ENCODE results near the gene MYZAP. TPM values are rescaled to one million over a fixed set of nuclear protein-coding genes. Genes with fewer than 3 reads are reported as not detected.

The MYZAP gene
- total RNA-seq, 1 donor from 2014 or later = 2.6 TPM

DNA sequence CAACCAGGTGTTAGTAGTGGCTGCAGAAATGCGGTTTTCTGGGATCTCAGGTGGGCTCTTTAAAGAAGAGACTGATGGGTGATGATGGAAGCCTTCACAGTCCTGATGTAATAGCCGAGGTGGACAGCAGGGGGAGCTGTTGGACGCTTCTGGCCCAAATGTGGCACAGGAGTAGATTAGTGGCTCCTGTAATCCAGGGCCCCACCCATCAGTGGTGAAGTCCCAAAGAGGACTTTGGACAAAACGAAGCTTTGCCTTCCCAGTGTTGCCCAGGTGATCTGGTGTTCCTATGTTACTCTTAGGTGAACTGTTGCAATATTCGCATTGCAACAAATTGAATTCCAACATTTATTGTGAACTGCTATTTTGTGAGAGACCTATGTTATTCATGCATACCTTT is 31.8 kb upstream of the MYZAP start:
- H3K9ac ChIP-seq (ENCODE audit: low read depth in 1 of 3, low read length in 3 of 3) = no peak overlapping the region
- no peak overlapping the region for H3K27ac ChIP-seq (ENCODE audit: low read depth, low read length)
- H3K9me3 ChIP-seq (ENCODE audit: control insufficient read depth in 3 of 3, low read length in 3 of 3) = no peaks in the 10 kb centered on the region
- peaks cover 5 to 6% (median 6%) of the 10 kb centered on the region in 3 donors for H3K4me1 ChIP-seq (ENCODE audit: control insufficient read depth in 3 of 3, insufficient read depth in 3 of 3, low read length in 3 of 3)
- no peak overlapping the region for H3K4me3 ChIP-seq (ENCODE audit: low read length in 3 of 3)
- H3K36me3 ChIP-seq (ENCODE audit: control insufficient read depth in 3 of 3, insufficient read depth in 3 of 3, low read length in 3 of 3) = no peaks in the 10 kb centered on the region
- H3K27me3 ChIP-seq (ENCODE audit: control insufficient read depth in 3 of 3, insufficient read depth in 3 of 3, low read length in 3 of 3) = peaks cover 0 to 4% (median 0%) of the 10 kb centered on the region in 3 donors

DNA sequence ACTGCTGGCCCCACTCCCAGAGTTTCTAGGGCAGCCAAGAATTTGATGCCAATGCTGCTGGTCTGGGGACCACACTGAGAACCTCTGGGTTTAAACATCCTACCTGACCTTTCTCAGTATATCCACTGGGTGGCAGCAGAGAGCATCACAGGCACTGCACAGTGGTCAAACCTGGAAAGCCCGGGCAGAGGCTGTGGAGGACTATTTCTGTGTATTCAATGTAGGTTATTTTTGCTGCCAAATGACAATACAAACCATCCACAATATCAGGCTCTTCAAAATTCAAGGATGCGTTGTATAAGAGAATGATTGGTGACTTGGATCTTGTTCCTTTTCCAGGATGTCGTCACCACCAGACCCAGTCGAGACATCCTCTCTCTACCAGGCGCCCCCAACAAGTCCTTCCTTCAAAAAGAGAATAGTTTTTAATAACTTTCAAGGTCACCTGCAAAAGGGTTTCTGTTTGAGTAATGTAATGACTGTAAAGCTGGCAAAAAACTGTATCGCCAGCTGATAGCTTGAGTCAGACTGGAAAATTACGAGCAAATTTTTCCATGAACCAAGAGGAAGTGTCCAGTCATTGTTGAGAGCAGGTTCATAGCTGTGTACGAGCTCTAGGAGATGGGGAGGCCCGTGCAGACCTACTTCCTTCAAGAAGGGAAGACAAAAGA is 30.5 kb upstream of the MYZAP start:
- Histone ChIP-seq H3K27ac (ENCODE audit: low read depth, low read length) (no peak overlapping the region), H3K9me3 (ENCODE audit: control insufficient read depth in 3 of 3, low read length in 3 of 3) (no peaks in the 10 kb centered on the region), H3K36me3 (ENCODE audit: control insufficient read depth in 3 of 3, insufficient read depth in 3 of 3, low read length in 3 of 3) (no peaks in the 10 kb centered on the region), H3K4me1 (ENCODE audit: control insufficient read depth in 3 of 3, insufficient read depth in 3 of 3, low read length in 3 of 3) (no peaks in the 10 kb centered on the region), H3K9ac (ENCODE audit: low read depth in 1 of 3, low read length in 3 of 3) (no peak overlapping the region), H3K27me3 (ENCODE audit: control insufficient read depth in 3 of 3, insufficient read depth in 3 of 3, low read length in 3 of 3) (peaks cover 0 to 4% (median 0%) of the 10 kb centered on the region in 3 donors), H3K4me3 (ENCODE audit: low read length in 3 of 3) (peak overlapping the region in 1 of 3 donors; percentile 6)

DNA sequence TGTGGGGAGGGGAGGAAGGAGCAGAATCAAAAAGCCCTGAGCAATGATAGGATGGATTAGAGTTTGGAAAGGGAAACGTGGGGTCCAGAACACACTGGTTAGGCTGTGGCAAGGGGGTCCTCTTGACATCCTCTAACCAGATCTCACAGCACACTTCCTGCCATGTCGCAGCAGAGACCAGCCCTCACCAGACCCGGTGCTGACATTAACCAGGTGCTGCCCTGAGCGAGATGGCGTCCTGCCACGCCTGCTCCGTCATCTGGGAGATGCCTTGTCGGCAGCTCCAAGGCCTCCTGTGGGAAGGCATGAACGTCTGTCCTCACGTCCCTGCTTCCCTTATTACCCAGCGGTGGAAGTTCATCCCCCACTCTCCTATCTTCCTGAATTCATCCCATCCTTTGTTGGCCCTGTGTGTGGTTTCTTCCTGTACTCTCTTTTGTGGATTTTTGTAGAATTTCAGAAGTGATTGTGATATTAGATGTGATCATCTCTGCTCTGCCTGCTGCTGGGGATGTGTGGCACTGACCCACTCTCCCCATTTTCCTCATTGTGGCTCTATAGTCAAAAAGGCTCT is 29.4 kb upstream of the MYZAP start:
- Histone ChIP-seq H3K36me3 (ENCODE audit: control insufficient read depth in 3 of 3, insufficient read depth in 3 of 3, low read length in 3 of 3) (no peaks in the 10 kb centered on the region), H3K4me3 (ENCODE audit: low read length in 3 of 3) (no peak overlapping the region), H3K27me3 (ENCODE audit: control insufficient read depth in 3 of 3, insufficient read depth in 3 of 3, low read length in 3 of 3) (peaks cover 0 to 4% (median 0%) of the 10 kb centered on the region in 3 donors), H3K9me3 (ENCODE audit: control insufficient read depth in 3 of 3, low read length in 3 of 3) (no peaks in the 10 kb centered on the region), H3K27ac (ENCODE audit: low read depth, low read length) (no peak overlapping the region), H3K9ac (ENCODE audit: low read depth in 1 of 3, low read length in 3 of 3) (no peak overlapping the region), H3K4me1 (ENCODE audit: control insufficient read depth in 3 of 3, insufficient read depth in 3 of 3, low read length in 3 of 3) (peaks cover 0 to 5% (median 2%) of the 10 kb centered on the region in 3 donors)

DNA sequence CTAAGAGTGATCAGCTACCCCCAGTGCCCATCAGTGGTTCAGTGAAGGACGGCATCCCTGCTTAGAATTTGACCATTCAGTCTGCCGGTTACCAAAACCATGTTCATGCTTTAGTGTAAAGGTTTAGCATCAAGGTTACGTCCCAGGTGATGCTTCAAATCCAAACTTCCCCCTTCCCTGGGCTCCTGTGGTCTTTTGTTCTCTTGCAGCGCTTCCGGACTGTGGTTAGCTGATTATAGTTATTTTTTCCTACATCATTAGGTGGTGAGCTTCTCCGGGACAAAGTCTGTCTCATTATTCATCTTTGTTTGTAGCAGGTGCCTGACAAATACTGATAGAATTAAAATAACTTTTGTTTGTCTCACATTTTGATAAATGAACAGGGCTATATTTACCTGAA is 28.3 kb upstream of the MYZAP start:
- peaks cover 0 to 5% (median 2%) of the 10 kb centered on the region in 3 donors for H3K4me1 ChIP-seq (ENCODE audit: control insufficient read depth in 3 of 3, insufficient read depth in 3 of 3, low read length in 3 of 3)
- no peak overlapping the region for H3K4me3 ChIP-seq (ENCODE audit: low read length in 3 of 3)
- H3K9me3 ChIP-seq (ENCODE audit: control insufficient read depth in 3 of 3, low read length in 3 of 3) = no peaks in the 10 kb centered on the region
- H3K27ac ChIP-seq (ENCODE audit: low read depth, low read length) = no peak overlapping the region
- peaks cover 0 to 4% (median 0%) of the 10 kb centered on the region in 3 donors for H3K27me3 ChIP-seq (ENCODE audit: control insufficient read depth in 3 of 3, insufficient read depth in 3 of 3, low read length in 3 of 3)
- H3K36me3 ChIP-seq (ENCODE audit: control insufficient read depth in 3 of 3, insufficient read depth in 3 of 3, low read length in 3 of 3) = no peaks in the 10 kb centered on the region
- H3K9ac ChIP-seq (ENCODE audit: low read depth in 1 of 3, low read length in 3 of 3) = no peak overlapping the region

DNA sequence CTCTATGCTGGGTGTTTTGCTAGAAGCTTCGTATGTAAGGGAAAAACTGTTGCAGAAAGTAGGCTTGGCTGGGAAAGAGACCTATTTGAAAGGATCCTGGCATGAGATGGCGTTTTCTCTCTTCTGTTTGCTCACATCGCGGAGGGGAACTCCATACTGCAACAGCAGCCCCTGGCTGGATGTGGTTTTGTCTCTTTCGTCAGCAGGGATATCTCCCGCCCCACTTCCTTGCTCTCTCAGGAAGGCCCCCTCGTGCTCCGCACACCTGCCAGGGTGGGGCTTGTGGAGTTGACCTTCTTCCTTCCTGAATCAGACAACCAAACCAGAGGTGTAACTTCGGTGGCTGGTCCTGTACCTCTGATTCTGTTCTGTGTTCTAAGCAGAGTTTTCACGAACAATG is 26.4 kb upstream of the MYZAP start:
- Histone ChIP-seq H3K36me3 (ENCODE audit: control insufficient read depth in 3 of 3, insufficient read depth in 3 of 3, low read length in 3 of 3) (no peaks in the 10 kb centered on the region), H3K4me1 (ENCODE audit: control insufficient read depth in 3 of 3, insufficient read depth in 3 of 3, low read length in 3 of 3) (peaks cover 0 to 5% (median 2%) of the 10 kb centered on the region in 3 donors), H3K9ac (ENCODE audit: low read depth in 1 of 3, low read length in 3 of 3) (no peak overlapping the region), H3K27me3 (ENCODE audit: control insufficient read depth in 3 of 3, insufficient read depth in 3 of 3, low read length in 3 of 3) (peaks cover 0 to 4% (median 0%) of the 10 kb centered on the region in 3 donors), H3K27ac (ENCODE audit: low read depth, low read length) (no peak overlapping the region), H3K4me3 (ENCODE audit: low read length in 3 of 3) (no peak overlapping the region), H3K9me3 (ENCODE audit: control insufficient read depth in 3 of 3, low read length in 3 of 3) (no peaks in the 10 kb centered on the region)

DNA sequence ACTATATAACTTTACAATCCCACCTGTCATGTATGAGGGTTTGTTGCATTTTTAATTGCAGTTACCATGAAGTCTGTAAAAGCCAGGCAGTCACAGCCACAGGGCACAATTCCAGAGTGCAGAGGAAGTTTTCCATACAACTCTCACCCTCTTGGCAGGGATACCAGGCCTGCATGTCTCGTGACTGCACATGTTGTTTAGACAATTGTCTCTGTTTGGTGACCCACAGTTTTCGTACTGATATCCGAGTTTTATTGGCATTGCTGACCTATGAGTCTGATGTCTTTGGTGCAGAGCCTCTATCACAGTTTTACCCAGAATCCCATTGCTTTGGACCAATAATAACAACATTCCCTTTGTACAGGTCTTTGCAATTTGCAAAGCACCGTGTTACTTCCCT is 24.9 kb upstream of the MYZAP start:
- H3K4me1 ChIP-seq (ENCODE audit: control insufficient read depth in 3 of 3, insufficient read depth in 3 of 3, low read length in 3 of 3) = peaks cover 0 to 5% (median 2%) of the 10 kb centered on the region in 3 donors
- no peak overlapping the region for H3K27ac ChIP-seq (ENCODE audit: low read depth, low read length)
- H3K4me3 ChIP-seq (ENCODE audit: low read length in 3 of 3) = no peak overlapping the region
- no peaks in the 10 kb centered on the region for H3K9me3 ChIP-seq (ENCODE audit: control insufficient read depth in 3 of 3, low read length in 3 of 3)
- no peak overlapping the region for H3K9ac ChIP-seq (ENCODE audit: low read depth in 1 of 3, low read length in 3 of 3)
- no peaks in the 10 kb centered on the region for H3K36me3 ChIP-seq (ENCODE audit: control insufficient read depth in 3 of 3, insufficient read depth in 3 of 3, low read length in 3 of 3)
- H3K27me3 ChIP-seq (ENCODE audit: control insufficient read depth in 3 of 3, insufficient read depth in 3 of 3, low read length in 3 of 3) = peaks cover 0 to 4% (median 0%) of the 10 kb centered on the region in 3 donors

DNA sequence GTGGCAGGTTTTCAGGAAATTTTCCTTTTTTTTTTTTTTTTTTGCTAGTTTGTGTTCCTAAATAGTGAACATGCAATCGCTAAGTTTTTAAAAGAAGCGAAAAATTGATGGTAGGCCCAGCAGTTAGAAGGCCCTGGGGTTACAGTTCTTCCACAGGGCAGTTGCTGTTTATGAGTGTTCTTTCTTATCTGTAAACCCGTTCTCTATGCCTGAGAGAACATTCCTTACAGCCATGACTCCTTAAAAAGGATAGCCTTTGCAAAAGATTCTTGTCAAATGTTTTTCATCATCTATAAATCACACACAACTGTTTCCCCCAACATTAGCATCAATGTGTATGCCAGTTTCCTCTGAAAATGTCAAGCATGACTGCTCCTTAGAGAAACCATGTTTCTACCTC is 23.8 kb upstream of the MYZAP start:
- H3K9me3 ChIP-seq (ENCODE audit: control insufficient read depth in 3 of 3, low read length in 3 of 3) = no peaks in the 10 kb centered on the region
- H3K4me3 ChIP-seq (ENCODE audit: low read length in 3 of 3) = no peak overlapping the region
- H3K9ac ChIP-seq (ENCODE audit: low read depth in 1 of 3, low read length in 3 of 3) = no peak overlapping the region
- no peaks in the 10 kb centered on the region for H3K36me3 ChIP-seq (ENCODE audit: control insufficient read depth in 3 of 3, insufficient read depth in 3 of 3, low read length in 3 of 3)
- H3K27me3 ChIP-seq (ENCODE audit: control insufficient read depth in 3 of 3, insufficient read depth in 3 of 3, low read length in 3 of 3) = no peaks in the 10 kb centered on the region
- H3K4me1 ChIP-seq (ENCODE audit: control insufficient read depth in 3 of 3, insufficient read depth in 3 of 3, low read length in 3 of 3) = peaks cover 0 to 5% (median 2%) of the 10 kb centered on the region in 3 donors
- H3K27ac ChIP-seq (ENCODE audit: low read depth, low read length) = no peak overlapping the region

DNA sequence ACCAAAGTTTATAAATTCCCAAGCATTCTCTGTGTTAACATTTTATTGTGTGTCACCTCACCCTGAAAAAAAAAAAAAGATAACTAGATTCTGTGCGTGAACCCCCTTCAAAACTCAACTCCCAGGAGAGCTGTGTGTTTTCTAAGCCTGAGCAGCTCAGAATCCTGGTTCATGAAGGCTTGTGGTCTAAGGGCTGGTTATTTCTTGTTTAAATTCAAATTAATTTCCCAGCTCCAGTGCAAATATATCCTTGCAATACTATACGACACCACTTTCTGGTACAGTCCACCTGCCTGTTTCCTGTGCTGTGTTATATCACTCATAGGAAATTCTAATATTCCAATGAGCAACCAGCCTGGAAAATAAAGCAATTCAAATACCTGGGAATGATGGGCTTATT is 23.4 kb upstream of the MYZAP start:
- Histone ChIP-seq H3K27me3 (ENCODE audit: control insufficient read depth in 3 of 3, insufficient read depth in 3 of 3, low read length in 3 of 3) (no peaks in the 10 kb centered on the region), H3K9me3 (ENCODE audit: control insufficient read depth in 3 of 3, low read length in 3 of 3) (no peaks in the 10 kb centered on the region), H3K36me3 (ENCODE audit: control insufficient read depth in 3 of 3, insufficient read depth in 3 of 3, low read length in 3 of 3) (no peaks in the 10 kb centered on the region), H3K9ac (ENCODE audit: low read depth in 1 of 3, low read length in 3 of 3) (no peak overlapping the region), H3K27ac (ENCODE audit: low read depth, low read length) (no peak overlapping the region), H3K4me3 (ENCODE audit: low read length in 3 of 3) (no peak overlapping the region), H3K4me1 (ENCODE audit: control insufficient read depth in 3 of 3, insufficient read depth in 3 of 3, low read length in 3 of 3) (peaks cover 0 to 5% (median 2%) of the 10 kb centered on the region in 3 donors)

DNA sequence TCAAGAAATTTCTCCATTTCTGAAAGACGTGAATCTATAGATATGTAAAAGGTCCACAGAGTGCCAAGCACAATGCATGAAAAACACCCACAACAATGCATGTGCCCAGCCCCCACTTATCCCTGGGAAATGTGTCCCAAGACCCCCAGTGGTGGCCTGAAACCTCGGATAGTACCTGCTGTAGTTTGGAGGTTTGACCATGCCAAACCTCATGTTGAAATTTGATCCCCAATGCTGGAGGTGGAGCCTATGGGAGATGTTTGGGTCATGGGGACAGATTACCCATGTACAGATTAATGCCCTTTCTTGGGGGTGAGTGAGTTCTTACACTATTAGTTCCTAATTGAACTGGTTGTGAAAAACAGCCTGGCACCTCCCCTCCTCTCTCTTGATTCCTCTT is 21.4 kb upstream of the MYZAP start:
- Histone ChIP-seq H3K4me3 (ENCODE audit: low read length in 3 of 3) (no peak overlapping the region), H3K4me1 (ENCODE audit: control insufficient read depth in 3 of 3, insufficient read depth in 3 of 3, low read length in 3 of 3) (peaks cover 0 to 5% (median 2%) of the 10 kb centered on the region in 3 donors), H3K9me3 (ENCODE audit: control insufficient read depth in 3 of 3, low read length in 3 of 3) (no peaks in the 10 kb centered on the region), H3K36me3 (ENCODE audit: control insufficient read depth in 3 of 3, insufficient read depth in 3 of 3, low read length in 3 of 3) (no peaks in the 10 kb centered on the region), H3K9ac (ENCODE audit: low read depth in 1 of 3, low read length in 3 of 3) (no peak overlapping the region), H3K27ac (ENCODE audit: low read depth, low read length) (no peak overlapping the region), H3K27me3 (ENCODE audit: control insufficient read depth in 3 of 3, insufficient read depth in 3 of 3, low read length in 3 of 3) (no peaks in the 10 kb centered on the region)

DNA sequence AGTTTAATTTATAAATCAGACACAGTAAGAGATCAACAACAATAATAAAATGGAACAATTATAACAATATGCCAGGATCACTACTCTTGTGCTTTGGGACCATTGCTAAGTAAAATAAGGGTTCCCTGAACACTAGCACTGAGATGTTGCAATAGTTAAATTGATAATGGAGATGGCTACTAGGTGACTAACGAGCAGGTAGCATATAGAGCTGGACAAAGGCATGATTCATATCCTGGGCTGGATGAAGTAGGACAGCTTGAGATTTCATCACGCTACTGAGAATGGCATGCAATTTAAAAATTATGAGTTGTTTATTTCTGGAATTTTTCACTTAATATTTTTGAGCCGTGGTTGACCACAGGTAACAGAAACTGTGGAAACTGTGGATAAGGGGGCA is 20.7 kb upstream of the MYZAP start:
- Histone ChIP-seq H3K27ac (ENCODE audit: low read depth, low read length) (no peak overlapping the region), H3K9ac (ENCODE audit: low read depth in 1 of 3, low read length in 3 of 3) (no peak overlapping the region), H3K36me3 (ENCODE audit: control insufficient read depth in 3 of 3, insufficient read depth in 3 of 3, low read length in 3 of 3) (no peaks in the 10 kb centered on the region), H3K9me3 (ENCODE audit: control insufficient read depth in 3 of 3, low read length in 3 of 3) (no peaks in the 10 kb centered on the region), H3K27me3 (ENCODE audit: control insufficient read depth in 3 of 3, insufficient read depth in 3 of 3, low read length in 3 of 3) (no peaks in the 10 kb centered on the region), H3K4me3 (ENCODE audit: low read length in 3 of 3) (no peak overlapping the region), H3K4me1 (ENCODE audit: control insufficient read depth in 3 of 3, insufficient read depth in 3 of 3, low read length in 3 of 3) (peaks cover 0 to 5% (median 2%) of the 10 kb centered on the region in 3 donors)

Measured in skeletal muscle tissue (tissue), 4 donors.